Activated CD4-positive, alpha-beta T cell treated with anti-CD3 and anti-CD28 coated beads, Interleukin-2, amount 50 U/mL, for 48 hours (primary cell): ENCODE data around the gene DPP7.
"Not testable (repeated sequence)": the region's sequence is repeated elsewhere in the genome, so short reads cannot be mapped to it uniquely, and the experiment has no call there.

Source experiments
- DNase-seq, 2 experiments: peaks; one replicate each; pipeline ENCODE4 v3.0.0-alpha.2; 2020

DPP7 gene

DNA sequence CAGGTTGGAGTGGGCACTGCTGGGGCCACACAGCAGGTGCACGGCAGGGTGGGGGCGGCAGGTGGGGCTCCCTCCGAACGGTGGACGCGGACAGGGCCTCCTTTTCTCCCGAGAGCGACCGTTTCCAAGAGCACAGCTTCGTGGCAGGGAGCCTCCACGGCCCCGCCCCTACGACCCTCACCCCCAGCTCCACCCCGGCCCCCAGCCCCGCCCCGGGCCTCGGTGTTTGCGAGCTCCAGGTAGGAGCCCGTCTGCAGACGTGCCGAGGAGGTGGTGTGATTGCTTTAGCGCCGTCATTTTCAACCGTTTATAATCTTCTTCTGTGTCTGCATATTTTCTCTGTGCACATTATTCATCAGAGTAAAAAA lies 33.2 kb upstream of the DPP7 start:
- DNase-seq, result no peak

GRCh38 chr9:137147091-137147792 lies 32.7 kb upstream of the DPP7 start:
- no peak for DNase-seq

GRCh38 chr9:137146527-137146918 lies 32.0 kb upstream of the DPP7 start:
- DNase-seq, result no peak

- no peak for DNase-seq
Observed at GRCh38 chr9:137145731-137146526, 31.4 kb upstream of the DPP7 start.

DNA sequence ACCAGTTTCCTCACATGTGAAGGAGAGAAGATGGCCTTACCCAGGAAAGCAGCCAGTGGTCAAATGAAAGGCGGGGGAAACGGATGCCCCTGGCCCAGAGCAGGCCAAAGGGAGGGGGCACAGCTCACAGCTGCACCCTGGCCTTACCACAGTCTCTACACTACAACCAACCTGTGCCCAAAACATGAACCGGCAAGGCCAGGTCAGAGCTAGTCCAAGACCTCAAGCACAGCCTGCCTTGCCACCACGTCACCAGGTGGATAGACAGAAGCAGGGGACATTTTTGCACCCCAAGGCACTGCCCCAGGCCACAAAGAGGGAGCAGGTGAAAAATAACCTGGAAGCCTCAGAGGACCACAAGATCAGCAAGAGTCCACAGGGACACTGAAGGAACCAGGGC lies 28.9 kb upstream of the DPP7 start:
- no peak for DNase-seq

GRCh38 chr9:137141976-137142936 lies 27.7 kb upstream of the DPP7 start:
- no peak for DNase-seq

GRCh38 chr9:137141050-137141810 lies 26.7 kb upstream of the DPP7 start:
- DNase-seq, result no peak

GRCh38 chr9:137140151-137141012 lies 25.8 kb upstream of the DPP7 start:
- no peak for DNase-seq

DNA sequence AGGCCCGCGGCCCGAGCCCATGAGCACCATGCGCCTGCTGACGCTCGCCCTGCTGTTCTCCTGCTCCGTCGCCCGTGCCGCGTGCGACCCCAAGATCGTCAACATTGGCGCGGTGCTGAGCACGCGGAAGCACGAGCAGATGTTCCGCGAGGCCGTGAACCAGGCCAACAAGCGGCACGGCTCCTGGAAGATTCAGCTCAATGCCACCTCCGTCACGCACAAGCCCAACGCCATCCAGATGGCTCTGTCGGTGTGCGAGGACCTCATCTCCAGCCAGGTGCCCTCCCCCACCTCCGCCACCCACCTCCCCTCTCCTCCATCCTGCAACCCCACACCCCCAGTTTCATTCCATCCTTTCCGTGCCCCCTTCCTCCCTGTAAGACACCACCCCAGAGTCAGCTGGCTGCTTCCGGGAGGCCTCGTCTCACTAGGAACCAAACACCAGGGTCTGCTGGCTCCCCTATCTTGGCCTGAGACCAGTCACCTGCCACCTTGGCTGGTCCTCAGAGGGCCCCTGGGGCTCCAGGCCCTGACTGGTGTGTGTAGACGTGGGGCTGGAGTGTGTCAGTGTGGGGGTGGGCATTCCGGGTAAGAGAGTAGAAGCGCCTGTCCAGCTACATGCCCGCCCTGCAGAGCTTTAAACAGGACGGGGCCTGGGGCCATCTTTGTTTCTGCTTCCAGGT lies 25.1 kb upstream of the DPP7 start:
- no peak for DNase-seq

- no peak for DNase-seq
Observed at GRCh38 chr9:137138722-137139467, 24.4 kb upstream of the DPP7 start, which contains the start of gene GRIN1. GRIN1 (plus strand) TSS chr9:137139154; CDS start chr9:137139487, 333 bp downstream.

- DNase-seq, result no peak
Observed at GRCh38 chr9:137138058-137138721, 23.7 kb upstream of the DPP7 start.

GRCh38 chr9:137136881-137137607 lies 22.5 kb upstream of the DPP7 start:
- DNase-seq, result no peak

DNA sequence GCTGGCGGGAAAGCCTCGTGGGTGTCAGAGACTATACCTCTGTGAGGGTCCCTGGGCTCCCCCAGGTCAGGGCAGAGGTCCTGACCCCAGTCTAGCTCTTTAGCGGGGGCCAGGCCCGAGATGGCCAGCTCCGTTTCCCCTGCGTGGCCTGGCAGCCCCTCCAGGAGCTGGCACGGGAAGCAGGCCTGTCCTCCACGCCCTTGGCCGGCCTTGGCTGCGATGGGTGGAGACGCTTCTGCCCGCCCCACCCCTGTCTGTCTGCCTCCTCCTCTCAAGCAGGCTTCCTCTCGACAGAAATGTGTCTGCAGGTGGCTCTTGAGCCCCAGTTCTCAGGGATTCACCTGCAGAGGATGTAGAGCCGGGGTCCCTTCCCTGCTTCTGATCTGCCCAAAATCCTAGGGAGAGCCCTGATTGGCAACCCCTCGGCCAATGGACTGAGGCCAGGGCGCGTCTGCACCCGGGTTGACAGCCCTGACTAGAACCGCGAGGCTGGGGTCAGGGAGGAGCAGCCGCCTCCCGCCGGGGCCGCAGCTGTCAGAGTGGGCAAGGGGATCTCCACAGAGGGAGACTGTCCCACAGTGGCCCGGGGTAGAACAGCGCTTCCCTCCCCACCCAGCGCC lies 21.8 kb upstream of the DPP7 start:
- no peak for DNase-seq

- DNase-seq, result not testable (repeated sequence)
Observed at GRCh38 chr9:137135154-137135553, 20.6 kb upstream of the DPP7 start.

- DNase-seq, result no peak
Observed at GRCh38 chr9:137134191-137134590, 19.7 kb upstream of the DPP7 start.

DNA sequence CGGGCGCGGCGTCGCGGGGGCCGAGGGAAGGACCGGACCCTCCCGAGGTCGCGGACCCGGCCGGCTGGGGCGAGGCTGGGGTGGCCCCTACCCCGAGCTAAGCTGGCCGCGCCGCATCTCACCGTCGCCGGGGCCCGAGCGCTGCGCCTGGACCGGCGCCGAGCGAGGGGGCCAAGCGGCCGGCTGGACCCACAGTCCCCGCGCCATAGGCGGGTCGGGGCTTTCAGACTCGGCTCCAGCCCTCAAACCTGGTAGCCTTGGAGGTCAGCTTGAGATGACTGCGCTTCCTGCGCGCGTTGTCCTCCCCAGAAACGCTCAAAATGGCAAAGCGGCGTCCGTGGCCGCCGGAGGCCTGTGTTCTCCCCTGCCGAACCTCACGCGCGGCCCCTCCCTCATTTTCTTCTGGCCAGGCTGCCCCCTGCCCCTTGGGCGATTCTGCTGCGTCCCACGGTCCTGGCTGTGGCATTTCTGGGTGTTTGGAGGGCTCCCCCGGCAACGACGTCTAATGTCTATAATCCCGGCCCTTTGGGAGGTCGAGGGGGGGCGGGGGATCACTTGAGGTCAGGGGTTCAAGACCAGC lies 15.7 kb upstream of the DPP7 start:
- DNase-seq, result peak in 1 of 2 experiments; percentile 28

DNA sequence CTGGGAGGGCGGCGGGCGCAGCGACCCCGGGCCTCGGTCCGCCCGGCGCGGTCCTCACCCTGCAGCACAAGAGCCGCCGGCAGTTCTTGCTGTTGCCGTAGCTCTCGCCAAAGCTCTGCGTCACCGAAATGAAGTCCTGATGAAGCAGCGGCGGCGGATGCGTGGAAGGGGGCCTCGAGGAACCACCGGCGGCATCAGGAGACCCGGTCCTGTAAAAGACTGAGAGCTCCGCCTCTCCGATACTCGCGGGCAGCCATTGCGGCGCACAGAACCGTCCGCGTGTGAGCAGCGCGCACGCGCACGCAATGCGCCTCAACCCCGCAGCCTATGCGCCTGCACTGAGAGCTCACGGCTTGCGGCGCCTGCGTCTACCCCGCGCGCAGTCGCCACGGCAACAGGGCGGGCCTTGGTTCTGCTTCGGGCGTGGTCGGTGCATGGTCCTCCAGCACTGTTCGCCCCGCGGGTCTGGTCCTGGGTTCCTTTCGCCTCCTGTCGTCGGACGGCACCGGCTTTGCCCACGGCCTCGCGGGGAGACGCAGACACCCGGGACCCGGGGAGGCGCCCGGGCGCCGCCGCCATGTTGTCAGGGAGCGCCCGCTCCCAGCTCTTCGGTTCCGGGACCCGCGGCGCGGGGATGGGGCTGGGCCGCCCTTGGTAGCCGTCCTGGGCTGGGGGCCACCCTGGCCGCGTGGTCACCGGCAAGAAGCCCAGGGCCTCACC lies 15.1 kb upstream of the DPP7 start:
- peak; percentile 88 to 91 for DNase-seq
